ENCODE results near the gene KPNA5. TPM values are rescaled to one million over a fixed set of nuclear protein-coding genes. Genes with fewer than 3 reads are reported as not detected.

The KPNA5 gene
- total and polyA plus RNA-seq, 9 of the 15 experiments (the other 6 are each of a cell fraction or from before 2014, with no cell fraction given) = 3.2 to 10.3 (median 6.5) TPM

GRCh38 chr6:116667623-116668022 lies 13.4 kb upstream of the KPNA5 start (continued):
- TF ChIP-seq KLF1 (tag; IDR thresholded peaks at IDR 0.05) = no peak
- TF ChIP-seq MAX (CRISPR knock-in tag; IDR thresholded peaks at IDR 0.05) = no peak
- no peak for TF ChIP-seq FOXP1 (CRISPR knock-in tag; IDR thresholded peaks at IDR 0.05)
- no peak for TF ChIP-seq ZNF175 (CRISPR knock-in tag; IDR thresholded peaks at IDR 0.05; ENCODE audit: low read depth)
- no peak for TF ChIP-seq RBM34 (IDR thresholded peaks at IDR 0.05; ENCODE audit: borderline replicate concordance, insufficient read depth, low read length)
- TF ChIP-seq ASH1L (IDR thresholded peaks at IDR 0.05; ENCODE audit: borderline replicate concordance, low read depth, partially characterized antibody) = no peak
- TF ChIP-seq SPI1 (IDR thresholded peaks at IDR 0.05; ENCODE audit: borderline replicate concordance, low read depth, low read length) = peak; percentile 95
- TF ChIP-seq LCOR (CRISPR knock-in tag; IDR thresholded peaks at IDR 0.05) = peak; percentile 8; the same call in 1 of the 2 replicates

GRCh38 chr6:116672306-116672705 lies 8.7 kb upstream of the KPNA5 start:
- Histone ChIP-seq H3K9me1 (ENCODE audit: control insufficient read depth, insufficient read depth, low read length) (no peaks in the 10 kb centered on the region), H3K4me2 (ENCODE audit: insufficient read depth, low read length) (no peak overlapping the region; the same call in 1 of the 2 replicates), H3K27ac (ENCODE audit: extremely low read depth, low read depth, low read length) (no peak overlapping the region), H4K20me1 (replicated peaks; ENCODE audit: control insufficient read depth, insufficient read depth, low read length) (no peaks in the 10 kb centered on the region), H3K9me3 (replicated peaks; ENCODE audit: control insufficient read depth, insufficient read depth, low read depth, low read length) (no peaks in the 10 kb centered on the region), H3K27me3 (ENCODE audit: control insufficient read depth in 2 of 2, insufficient read depth in 2 of 2, low read length in 2 of 2) (no peaks in the 10 kb centered on the region), H2AFZ (ENCODE audit: low read depth, low read length) (peak overlapping the region; percentile 58), H3K79me2 (ENCODE audit: control insufficient read depth, insufficient read depth, low read length) (peaks cover 13% of the 10 kb centered on the region), H3K36me3 (ENCODE audit: control insufficient read depth, insufficient read depth, low read length) (no peaks in the 10 kb centered on the region), H3K4me3 (no peak overlapping the region), H3K9ac (ENCODE audit: insufficient read depth in 1 of 2, low read depth in 2 of 2, low read length in 2 of 2) (no peak overlapping the region), H3K4me1 (replicated peaks in 1 of 2; ENCODE audit: control insufficient read depth in 2 of 2, insufficient read depth in 2 of 2, low read length in 2 of 2) (no peaks in the 10 kb centered on the region)
- in situ Hi-C loops (cut with MboI) (no loop called here), intact Hi-C loops (cut with micrococcal nuclease) (no loop called here)
- ChIA-PET CTCF (ENCODE audit: low intra/inter-chr PET ratio) (no interaction called here), POLR2A (interaction anchor here (1.8 kb wide), 1 partner anchor 9 kb away, joined by 9 read pairs; the partner anchor contains the start of gene KPNA5)
- no TSS peak for BruUV-seq (replicated peaks)
- 55% methylated on average over 4 of the region's 4 CpGs for WGBS (ENCODE audit: insufficient coverage, low coverage, missing lambda C conversion rate)
- no peak for DNase-seq (ENCODE audit: extremely low read depth in 1 of 4, low spot score in 3 of 4)
- ATAC-seq = no peak
- no peak for FAIRE-seq
- no peak for TF ChIP-seq STAG1 (CRISPR knock-in tag; IDR thresholded peaks at IDR 0.05; ENCODE audit: borderline replicate concordance)
- no peak for TF ChIP-seq ZNF780A (CRISPR knock-in tag; IDR thresholded peaks at IDR 0.05)
- no peak for TF ChIP-seq RB1 (IDR thresholded peaks at IDR 0.05; ENCODE audit: low read depth)
- no peak for TF ChIP-seq NFIC (IDR thresholded peaks at IDR 0.05)
- no peak for TF ChIP-seq PYGO2 (tag; IDR thresholded peaks at IDR 0.05)
- no peak for TF ChIP-seq IRF1 (CRISPR knock-in tag; IDR thresholded peaks at IDR 0.05; ENCODE audit: borderline replicate concordance)
- no peak for TF ChIP-seq ZNF655 (CRISPR knock-in tag; IDR thresholded peaks at IDR 0.05)
